Astrocyte (in vitro differentiated cells and primary cell): ENCODE data around the gene LRMDA. TPM values are rescaled to one million over a fixed set of nuclear protein-coding genes. Genes with fewer than 3 reads are reported as not detected.

Source experiments
- DNase-seq: peaks from one replicate; pipeline ENCODE4 v3.0.0-alpha.2; 2010; ENCODE audit warnings: low read depth
- FAIRE-seq: peaks from 2 replicates; lab custom pipeline; 2011; peaks lifted over from hg19 to GRCh38; lab: Jason Lieb, UNC
- H2AFZ ChIP-seq: 2 replicates; pipeline ENCODE4 v1.6.0; 2012; ENCODE audit warnings: low read depth, low read length, inconsistent platforms
- H3K27ac ChIP-seq: 2 replicates; pipeline ENCODE4 v1.5.1; 2011; ENCODE audit warnings: low read depth, low read length, inconsistent platforms
- H3K27me3 ChIP-seq: 2 replicates; pipeline ENCODE4 v1.6.0; 2011; ENCODE audit warnings: low read length, inconsistent platforms; ENCODE audit not compliant: insufficient read depth
- H3K36me3 ChIP-seq: 2 replicates; pipeline ENCODE4 v1.5.1; 2011; ENCODE audit warnings: low read length, inconsistent platforms; ENCODE audit not compliant: insufficient read depth
- H3K4me1 ChIP-seq: 2 replicates; pipeline ENCODE4 v1.5.1; 2011; ENCODE audit warnings: low read length, inconsistent platforms; ENCODE audit not compliant: insufficient read depth
- H3K4me2 ChIP-seq: 2 replicates; pipeline ENCODE4 v1.6.0; 2012; ENCODE audit warnings: low read length, inconsistent platforms
- H3K4me3 ChIP-seq: 2 replicates; pipeline ENCODE4 v1.5.1; 2011; ENCODE audit warnings: low read depth, mild to moderate bottlenecking, low read length, inconsistent platforms; ENCODE audit not compliant: insufficient read depth
- H3K79me2 ChIP-seq: 2 replicates; pipeline ENCODE4 v1.6.0; 2012; ENCODE audit warnings: mild to moderate bottlenecking, low read length, inconsistent platforms; ENCODE audit not compliant: insufficient read depth
- H3K9ac ChIP-seq: 2 replicates; pipeline ENCODE4 v1.6.0; 2012; ENCODE audit warnings: mild to moderate bottlenecking, low read length, inconsistent platforms
- H3K9me3 ChIP-seq: 2 replicates; pipeline ENCODE4 v1.5.1; 2012; ENCODE audit warnings: low read depth, mild to moderate bottlenecking, low read length, inconsistent platforms; ENCODE audit not compliant: insufficient read depth
- H4K20me1 ChIP-seq: 2 replicates; pipeline ENCODE4 v1.6.0; 2012; ENCODE audit warnings: low read length, inconsistent platforms; ENCODE audit not compliant: insufficient read depth
- H3K27ac Mint-ChIP-seq: one replicate; pipeline ENCODE4 v1.8.0; 2021; ENCODE audit warnings: mild to moderate bottlenecking, mixed read lengths; ENCODE audit not compliant: unreplicated experiment
- H3K27me3 Mint-ChIP-seq: one replicate; pipeline ENCODE4 v1.8.0; 2021; ENCODE audit warnings: low read depth, mixed read lengths; ENCODE audit not compliant: unreplicated experiment
- H3K36me3 Mint-ChIP-seq: one replicate; pipeline ENCODE4 v1.8.0; 2021; ENCODE audit warnings: low read depth, mixed read lengths; ENCODE audit not compliant: unreplicated experiment
- H3K4me1 Mint-ChIP-seq: one replicate; pipeline ENCODE4 v1.8.0; 2021; ENCODE audit warnings: low read depth, mixed read lengths; ENCODE audit not compliant: unreplicated experiment
- H3K4me3 Mint-ChIP-seq: one replicate; pipeline ENCODE4 v1.8.0; 2021; ENCODE audit warnings: mild to moderate bottlenecking, moderate library complexity, mixed read lengths; ENCODE audit not compliant: unreplicated experiment
- H3K9me3 Mint-ChIP-seq: one replicate; pipeline ENCODE4 v1.8.0; 2021; ENCODE audit warnings: mild to moderate bottlenecking, mixed read lengths; ENCODE audit not compliant: unreplicated experiment
- EZH2 ChIP-seq: IDR thresholded peaks from 2 replicates; pipeline ENCODE4 v1.6.1; 2012; ENCODE audit warnings: mild to moderate bottlenecking, low read length, inconsistent platforms; ENCODE audit not compliant: insufficient read depth
- total RNA-seq: library from RNA; stranded (reverse); gene quantifications from 2 replicates; pipeline ENCODE4 v1.2.1, GENCODE V29; 2021
- TF ChIP-seq, protein P1 (sequence below): IDR thresholded peaks from 2 replicates; pipeline ENCODE4 v1.5.1; 2011; ENCODE audit warnings: low read depth, mild to moderate bottlenecking, inconsistent platforms, low read length, moderate library complexity; ENCODE audit not compliant: insufficient read depth

The LRMDA gene
- total RNA-seq, 1 donor from 2014 or later: 2.7 TPM

DNA sequence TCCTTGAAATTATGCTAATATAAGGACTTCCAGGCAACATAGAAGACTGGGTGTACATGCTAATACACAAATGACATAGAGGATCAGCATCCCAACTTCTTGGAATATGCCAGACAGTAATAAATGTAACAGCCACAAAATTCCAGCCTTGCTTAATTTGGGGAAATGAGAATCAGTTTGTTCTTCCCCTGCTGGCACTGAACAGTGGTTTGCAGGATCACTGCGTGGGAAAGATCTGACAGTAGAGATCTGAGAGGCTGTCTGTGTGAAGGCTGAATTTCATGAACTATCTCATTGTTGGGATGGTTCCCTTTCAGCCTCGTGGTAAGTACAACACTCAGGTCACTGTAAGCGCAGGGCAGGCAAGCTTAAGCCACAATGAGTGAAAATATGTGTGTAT is 1078.0 kb downstream of the LRMDA start:
- peaks cover 15% of the 10 kb centered on the region for H3K4me1 Mint-ChIP-seq
- no peaks in the 10 kb centered on the region for H3K4me1 ChIP-seq
- no peaks in the 10 kb centered on the region for H3K27me3 ChIP-seq
- DNase-seq (peak; percentile 69), FAIRE-seq (no peak)
- no peaks in the 10 kb centered on the region for H3K27me3 Mint-ChIP-seq
- H3K4me2 ChIP-seq: no peak overlapping the region
- peaks cover 10% of the 10 kb centered on the region for H3K9me3 Mint-ChIP-seq
- peak overlapping the region; percentile 96 for H3K27ac Mint-ChIP-seq
- H3K4me3 Mint-ChIP-seq: no peak overlapping the region
- H3K79me2 ChIP-seq: no peaks in the 10 kb centered on the region
- no peak for TF ChIP-seq EZH2
- TF ChIP-seq, protein P1, sequence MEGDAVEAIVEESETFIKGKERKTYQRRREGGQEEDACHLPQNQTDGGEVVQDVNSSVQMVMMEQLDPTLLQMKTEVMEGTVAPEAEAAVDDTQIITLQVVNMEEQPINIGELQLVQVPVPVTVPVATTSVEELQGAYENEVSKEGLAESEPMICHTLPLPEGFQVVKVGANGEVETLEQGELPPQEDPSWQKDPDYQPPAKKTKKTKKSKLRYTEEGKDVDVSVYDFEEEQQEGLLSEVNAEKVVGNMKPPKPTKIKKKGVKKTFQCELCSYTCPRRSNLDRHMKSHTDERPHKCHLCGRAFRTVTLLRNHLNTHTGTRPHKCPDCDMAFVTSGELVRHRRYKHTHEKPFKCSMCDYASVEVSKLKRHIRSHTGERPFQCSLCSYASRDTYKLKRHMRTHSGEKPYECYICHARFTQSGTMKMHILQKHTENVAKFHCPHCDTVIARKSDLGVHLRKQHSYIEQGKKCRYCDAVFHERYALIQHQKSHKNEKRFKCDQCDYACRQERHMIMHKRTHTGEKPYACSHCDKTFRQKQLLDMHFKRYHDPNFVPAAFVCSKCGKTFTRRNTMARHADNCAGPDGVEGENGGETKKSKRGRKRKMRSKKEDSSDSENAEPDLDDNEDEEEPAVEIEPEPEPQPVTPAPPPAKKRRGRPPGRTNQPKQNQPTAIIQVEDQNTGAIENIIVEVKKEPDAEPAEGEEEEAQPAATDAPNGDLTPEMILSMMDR: no peak
- H4K20me1 ChIP-seq: no peaks in the 10 kb centered on the region
- H3K9ac ChIP-seq: no peak overlapping the region
- peak overlapping the region; percentile 25 for H2AFZ ChIP-seq
- H3K36me3 Mint-ChIP-seq: peaks cover under 1% of the 10 kb centered on the region
- H3K36me3 ChIP-seq: no peaks in the 10 kb centered on the region
- no peak overlapping the region for H3K4me3 ChIP-seq
- H3K27ac ChIP-seq: no peak overlapping the region
- no peaks in the 10 kb centered on the region for H3K9me3 ChIP-seq

DNA sequence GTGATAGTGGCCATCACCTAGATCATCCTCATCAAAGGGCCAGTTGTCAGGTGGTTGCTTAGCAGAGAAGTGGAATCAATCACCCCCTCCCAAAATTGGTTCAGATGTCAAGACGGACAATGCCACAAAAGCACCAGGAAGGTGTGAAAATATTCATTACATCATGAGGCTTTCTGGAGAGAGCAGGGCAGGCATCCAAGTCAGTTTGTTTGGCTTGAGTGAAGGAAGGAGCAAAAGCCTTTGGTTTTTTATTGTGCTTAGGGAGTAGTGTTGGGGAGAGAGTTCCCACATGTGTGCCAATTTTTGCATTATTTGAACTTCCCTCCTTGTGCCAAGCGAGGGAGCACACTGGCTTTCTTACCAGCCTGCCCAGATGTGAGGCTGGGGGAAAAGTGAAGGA is 1082.9 kb downstream of the LRMDA start:
- H3K4me3 ChIP-seq: no peak overlapping the region
- no peaks in the 10 kb centered on the region for H3K4me1 ChIP-seq
- H3K9me3 Mint-ChIP-seq: peaks cover 2% of the 10 kb centered on the region
- no peak overlapping the region for H3K4me3 Mint-ChIP-seq
- no peak overlapping the region for H3K9ac ChIP-seq
- no peaks in the 10 kb centered on the region for H3K9me3 ChIP-seq
- no peaks in the 10 kb centered on the region for H3K27me3 Mint-ChIP-seq
- H2AFZ ChIP-seq: no peak overlapping the region
- no peaks in the 10 kb centered on the region for H3K27me3 ChIP-seq
- no peak overlapping the region for H3K27ac Mint-ChIP-seq
- no peak overlapping the region for H3K27ac ChIP-seq
- FAIRE-seq (no peak), DNase-seq (no peak)
- H4K20me1 ChIP-seq: no peaks in the 10 kb centered on the region
- H3K4me2 ChIP-seq: no peak overlapping the region
- no peaks in the 10 kb centered on the region for H3K36me3 Mint-ChIP-seq
- TF ChIP-seq EZH2: no peak
- TF ChIP-seq, protein P1: no peak
- no peaks in the 10 kb centered on the region for H3K36me3 ChIP-seq
- no peaks in the 10 kb centered on the region for H3K79me2 ChIP-seq
- H3K4me1 Mint-ChIP-seq: peaks cover 13% of the 10 kb centered on the region

DNA sequence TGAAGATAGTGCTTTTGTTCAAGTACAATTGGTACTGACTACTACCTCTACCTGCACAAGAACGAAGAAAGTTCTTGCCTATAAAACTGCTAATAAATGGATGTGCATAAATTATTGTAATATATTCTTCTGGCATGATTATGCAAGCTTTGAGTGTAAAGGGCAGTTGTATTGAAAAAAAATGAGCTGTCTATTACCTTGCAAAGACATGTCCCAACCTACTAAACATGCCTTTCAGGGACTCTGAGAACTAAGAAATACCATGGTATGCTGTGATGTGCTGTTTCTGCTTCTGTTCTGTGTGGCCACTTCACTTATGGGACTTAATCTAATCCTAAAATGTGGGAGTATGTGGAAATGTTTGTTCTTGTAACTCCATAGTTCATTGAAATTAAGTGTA is 1083.4 kb downstream of the LRMDA start:
- no peaks in the 10 kb centered on the region for H3K4me1 ChIP-seq
- H3K4me2 ChIP-seq: no peak overlapping the region
- no peaks in the 10 kb centered on the region for H3K36me3 Mint-ChIP-seq
- peaks cover 8% of the 10 kb centered on the region for H3K4me1 Mint-ChIP-seq
- no peak overlapping the region for H3K4me3 Mint-ChIP-seq
- no peak overlapping the region for H3K4me3 ChIP-seq
- no peak overlapping the region for H3K27ac Mint-ChIP-seq
- H3K27me3 ChIP-seq: no peaks in the 10 kb centered on the region
- peaks cover 2% of the 10 kb centered on the region for H3K9me3 Mint-ChIP-seq
- DNase-seq (no peak), FAIRE-seq (no peak)
- no peaks in the 10 kb centered on the region for H3K9me3 ChIP-seq
- no peak overlapping the region for H2AFZ ChIP-seq
- H3K9ac ChIP-seq: no peak overlapping the region
- no peaks in the 10 kb centered on the region for H3K79me2 ChIP-seq
- no peaks in the 10 kb centered on the region for H4K20me1 ChIP-seq
- no peaks in the 10 kb centered on the region for H3K36me3 ChIP-seq
- H3K27ac ChIP-seq: no peak overlapping the region
- no peak for TF ChIP-seq EZH2
- TF ChIP-seq, protein P1: no peak
- no peaks in the 10 kb centered on the region for H3K27me3 Mint-ChIP-seq
